Hematopoietic multipotent progenitor cell treated with erythropoietin and hydrocortisone succinate and interleukin-3 and kit ligand, for 4 days (in vitro differentiated cells): Measurements from ENCODE around the gene RAB5B.
A peak's percentile ranks its signal among the peaks of the same experiment; 100 is the strongest.
"Not testable (repeated sequence)": the region's sequence is repeated elsewhere in the genome, so short reads cannot be mapped to it uniquely, and the experiment has no call there.

ENCODE experiments used
- DNase-seq: peaks from one replicate; pipeline ENCODE4 v3.0.0-alpha.2; 2015

The RAB5B gene

DNA sequence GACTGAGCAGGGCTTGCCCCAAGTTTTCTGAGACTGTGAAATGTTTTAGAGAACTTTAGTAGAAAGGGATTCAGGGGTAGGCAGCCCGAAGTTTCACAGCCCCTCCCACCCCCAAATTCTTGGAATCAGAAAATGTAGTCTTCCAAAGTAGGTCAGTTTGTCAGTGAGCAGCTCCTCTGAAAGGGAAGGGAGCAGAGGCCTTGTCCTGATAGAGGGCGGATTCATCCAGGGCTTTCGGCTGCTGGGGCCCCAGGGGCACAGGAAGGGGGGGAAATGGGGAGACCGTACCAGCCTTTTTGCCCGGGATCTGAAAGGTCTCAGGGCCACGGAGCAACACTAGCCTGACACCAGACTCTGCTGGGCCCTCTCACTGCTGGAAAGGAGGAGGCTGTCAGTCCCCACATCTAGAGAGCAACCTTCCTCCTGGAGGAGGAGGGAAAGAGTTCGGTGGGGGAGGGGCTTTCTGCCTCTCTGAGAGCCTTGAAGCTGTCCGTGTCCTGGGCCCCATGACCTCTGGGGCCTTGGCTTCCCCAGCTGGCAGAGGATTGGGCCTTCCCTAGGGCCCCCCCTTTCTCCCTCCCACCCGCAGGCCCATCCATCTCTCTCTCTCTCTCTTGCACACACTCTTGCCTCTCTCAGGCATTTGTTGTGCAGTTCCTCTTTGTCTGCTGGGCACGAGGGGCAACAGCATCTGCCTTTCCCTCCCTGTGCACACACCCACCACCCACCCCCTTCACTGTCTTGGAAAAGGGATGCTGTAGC, 46.7 kb downstream of the RAB5B start, which contains the start of gene IKZF4:
Gene IKZF4 (plus strand): TSS at position 621 of the 762 bp plus-strand sequence. CDS start 451 bp downstream, outside the sequence.
- DNase-seq = peak; percentile 87

DNA sequence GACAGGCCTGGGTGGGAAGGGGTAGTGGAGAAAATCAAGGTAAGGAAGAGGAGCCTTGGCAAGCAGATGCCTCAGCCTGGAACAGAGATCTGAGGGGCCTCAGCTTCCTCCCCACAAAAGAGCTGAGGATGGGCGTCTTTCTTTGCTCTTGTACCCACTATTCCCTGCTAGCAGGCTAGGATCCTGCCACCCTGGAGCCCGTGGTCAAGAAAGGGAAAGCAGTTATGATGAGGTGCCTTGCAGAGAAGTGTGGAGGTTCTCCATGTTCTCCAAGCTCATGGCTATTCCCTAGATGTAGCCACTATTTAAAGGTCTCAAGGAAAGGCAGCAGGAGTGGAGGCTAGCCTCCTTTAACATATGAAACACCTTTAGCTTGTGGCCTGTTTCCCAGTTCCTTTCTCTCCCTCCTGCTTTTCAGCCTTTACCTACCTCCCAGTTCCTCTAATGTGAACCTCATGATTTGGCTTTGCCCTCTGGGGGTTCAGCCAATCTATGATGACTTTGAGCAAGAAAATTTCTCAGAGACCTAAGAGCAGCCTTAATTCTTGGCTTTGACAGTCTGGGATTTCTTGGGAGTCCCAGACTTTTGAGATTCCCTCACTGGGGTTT, 48.1 kb downstream of the RAB5B start:
- peak; percentile 47 for DNase-seq

DNA sequence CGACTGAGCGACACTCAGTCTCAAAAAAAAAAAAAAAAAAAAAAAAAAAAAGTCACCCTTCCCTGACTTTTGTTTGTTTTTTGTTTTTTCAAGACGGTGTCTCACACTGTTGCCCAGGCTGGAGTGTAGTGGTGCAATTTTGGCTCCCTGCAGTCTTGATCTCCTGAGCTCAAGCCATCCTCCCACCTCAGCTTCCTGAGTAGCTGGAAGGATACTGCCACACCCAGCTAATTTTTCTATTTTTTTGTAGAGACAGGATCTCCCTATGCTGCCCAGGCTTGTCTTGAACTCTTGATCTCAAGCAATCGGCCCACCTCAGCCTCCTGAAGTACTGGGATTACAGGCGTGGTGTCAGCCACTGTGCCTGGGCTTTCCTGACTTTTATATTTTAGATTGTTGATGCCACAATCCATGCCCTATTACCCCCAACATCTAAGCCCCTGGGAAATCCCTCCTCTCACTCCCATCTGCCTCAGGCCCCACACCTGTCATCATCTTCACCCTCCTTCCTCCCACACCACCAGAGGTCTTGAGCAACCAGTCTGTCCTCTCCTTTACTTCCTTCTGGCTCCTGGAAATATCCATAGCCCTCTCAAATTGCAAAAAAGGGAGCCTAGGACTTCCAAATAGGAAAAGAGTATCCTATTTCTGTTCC, 54.8 kb downstream of the RAB5B start:
- no peak for DNase-seq

- no peak for DNase-seq
Measured at GRCh38 chr12:56029166-56029519, 55.3 kb downstream of the RAB5B start.

- peak; percentile 88 for DNase-seq
Measured at GRCh38 chr12:56029666-56030293, 55.9 kb downstream of the RAB5B start.

DNA sequence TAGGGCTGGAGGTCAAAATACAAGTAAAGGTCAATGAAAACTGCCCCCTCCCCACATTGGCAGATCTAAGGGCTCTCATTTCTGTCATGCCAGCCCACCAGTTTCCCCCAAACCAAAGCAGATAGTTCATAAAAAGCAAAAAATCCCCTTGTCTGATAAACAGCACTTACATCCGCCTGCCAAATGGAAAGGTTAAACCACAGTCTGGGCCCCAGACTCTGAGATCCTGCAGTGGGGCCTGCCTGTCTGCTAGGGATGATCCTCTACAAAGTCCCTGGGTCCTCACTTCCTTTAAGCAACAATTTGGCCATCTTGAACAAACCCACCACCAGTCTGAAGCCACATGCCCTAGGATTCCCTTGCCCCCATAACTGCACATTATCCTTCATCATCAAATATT, 58.1 kb downstream of the RAB5B start:
- no peak for DNase-seq

DNA sequence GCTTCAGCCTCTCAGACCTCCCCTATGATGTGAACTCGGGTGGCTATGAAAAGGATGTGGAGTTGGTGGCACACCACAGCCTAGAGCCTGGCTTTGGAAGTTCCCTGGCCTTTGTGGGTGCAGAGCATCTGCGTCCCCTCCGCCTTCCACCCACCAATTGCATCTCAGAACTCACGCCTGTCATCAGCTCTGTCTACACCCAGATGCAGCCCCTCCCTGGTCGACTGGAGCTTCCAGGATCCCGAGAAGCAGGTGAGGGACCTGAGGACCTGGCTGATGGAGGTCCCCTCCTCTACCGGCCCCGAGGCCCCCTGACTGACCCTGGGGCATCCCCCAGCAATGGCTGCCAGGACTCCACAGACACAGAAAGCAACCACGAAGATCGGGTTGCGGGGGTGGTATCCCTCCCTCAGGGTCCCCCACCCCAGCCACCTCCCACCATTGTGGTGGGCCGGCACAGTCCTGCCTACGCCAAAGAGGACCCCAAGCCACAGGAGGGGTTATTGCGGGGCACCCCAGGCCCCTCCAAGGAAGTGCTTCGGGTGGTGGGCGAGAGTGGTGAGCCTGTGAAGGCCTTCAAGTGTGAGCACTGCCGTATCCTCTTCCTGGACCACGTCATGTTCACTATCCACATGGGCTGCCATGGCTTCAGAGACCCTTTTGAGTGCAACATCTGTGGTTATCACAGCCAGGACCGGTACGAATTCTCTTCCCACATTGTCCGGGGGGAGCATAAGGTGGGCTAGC, 60.9 kb downstream of the RAB5B start:
- DNase-seq = no peak

DNA sequence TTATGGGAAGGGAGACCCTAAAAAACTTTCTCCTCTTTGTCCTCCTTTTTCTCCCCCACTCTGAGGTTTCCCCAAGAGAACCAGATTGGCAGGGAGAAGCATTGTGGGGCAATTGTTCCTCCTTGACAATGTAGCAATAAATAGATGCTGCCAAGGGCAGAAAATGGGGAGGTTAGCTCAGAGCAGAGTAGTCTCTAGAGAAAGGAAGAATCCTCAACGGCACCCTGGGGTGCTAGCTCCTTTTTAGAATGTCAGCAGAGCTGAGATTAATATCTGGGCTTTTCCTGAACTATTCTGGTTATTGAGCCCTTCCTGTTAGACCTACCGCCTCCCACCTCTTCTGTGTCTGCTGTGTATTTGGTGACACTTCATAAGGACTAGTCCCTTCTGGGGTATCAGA, 63.3 kb downstream of the RAB5B start:
- no peak for DNase-seq

- no peak for DNase-seq
Measured at GRCh38 chr12:56038022-56038655, 64.3 kb downstream of the RAB5B start.

GRCh38 chr12:56040151-56040550, 66.3 kb downstream of the RAB5B start:
- no peak for DNase-seq

DNA sequence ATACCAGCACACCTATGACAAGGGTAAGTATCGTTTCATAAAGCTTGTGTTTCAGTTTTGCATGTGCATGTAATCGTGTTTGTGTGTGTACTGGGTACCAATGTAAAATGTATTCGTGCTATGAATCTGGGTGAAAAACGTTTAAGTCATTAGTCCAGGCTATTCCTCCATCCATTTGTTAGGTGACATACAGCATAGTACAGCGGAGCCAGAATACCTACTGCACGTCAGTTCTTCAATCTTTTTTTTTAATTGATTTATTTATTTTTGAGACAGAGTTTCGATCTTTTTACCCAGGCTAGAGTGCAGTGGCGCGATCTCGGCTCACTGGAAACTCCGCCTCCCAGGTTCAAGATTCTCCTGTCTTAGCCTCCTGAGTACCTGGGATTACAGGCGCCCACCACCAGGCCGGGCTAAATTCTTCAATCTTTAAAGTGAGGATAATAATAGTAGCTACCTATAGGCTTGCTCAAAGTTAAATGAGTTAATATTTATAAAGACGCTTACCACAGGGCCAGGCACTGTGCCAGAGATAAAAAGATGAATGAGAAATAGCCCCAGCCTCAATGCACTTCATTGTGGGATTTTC, 67.2 kb downstream of the RAB5B start:
- no peak for DNase-seq

- peak; percentile 100 for DNase-seq
Measured at GRCh38 chr12:56041552-56042429, 67.9 kb downstream of the RAB5B start, which contains the start of gene RPS26. Gene RPS26, plus strand, starts transcription at chr12:56041918. Its CDS starts 249 bp downstream, at chr12:56042167.

DNA sequence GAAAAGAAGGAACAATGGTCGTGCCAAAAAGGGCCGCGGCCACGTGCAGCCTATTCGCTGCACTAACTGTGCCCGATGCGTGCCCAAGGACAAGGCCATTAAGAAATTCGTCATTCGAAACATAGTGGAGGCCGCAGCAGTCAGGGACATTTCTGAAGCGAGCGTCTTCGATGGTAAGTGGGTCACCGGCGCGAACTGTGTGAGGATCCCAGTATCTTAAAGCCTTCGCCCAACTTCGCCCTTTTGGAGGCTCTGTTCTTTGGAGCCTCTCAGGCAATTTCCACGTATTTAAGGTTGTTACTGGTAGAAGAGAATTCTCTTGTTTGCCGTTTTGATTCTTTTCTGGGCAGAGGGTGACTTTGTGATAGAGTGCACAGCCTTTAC, 68.5 kb downstream of the RAB5B start:
- DNase-seq = not testable (repeated sequence)

- DNase-seq = no peak
Measured at GRCh38 chr12:56042843-56043242, 69.0 kb downstream of the RAB5B start.
